ENCODE results near the gene JAZF1. TPM values are rescaled to one million over a fixed set of nuclear protein-coding genes. Genes with fewer than 3 reads are reported as not detected.
A peak's percentile ranks its signal among the peaks of the same experiment; 100 is the strongest.

The JAZF1 gene
- total RNA-seq, 1 donor from 2014 or later: 36.1 TPM

GRCh38 chr7:28083998-28084985 lies 96.3 kb downstream of the JAZF1 start:
- no peaks in the 10 kb centered on the region for H3K36me3 ChIP-seq
- no peak overlapping the region for H3K4me3 ChIP-seq
- H3K27ac ChIP-seq: peak overlapping the region; percentile 53
- TF ChIP-seq POLR2AphosphoS5 (IDR thresholded peaks at IDR 0.05; ENCODE audit: insufficient read depth in 1 of 2, low read depth in 1 of 2): no peak
- TF ChIP-seq POLR2A (IDR thresholded peaks at IDR 0.05): no peak
- TF ChIP-seq CTCF (IDR thresholded peaks at IDR 0.05): no peak
- H3K4me1 ChIP-seq: peaks cover 80% of the 10 kb centered on the region
- H3K27me3 ChIP-seq: no peaks in the 10 kb centered on the region
- intact Hi-C loops (cut with DNase I): no loop called here
- H3K9me3 ChIP-seq: no peaks in the 10 kb centered on the region
- peak in 1 of 2 donors; percentile 83 for DNase-seq (ENCODE audit: extremely low spot score in 2 of 2)

DNA sequence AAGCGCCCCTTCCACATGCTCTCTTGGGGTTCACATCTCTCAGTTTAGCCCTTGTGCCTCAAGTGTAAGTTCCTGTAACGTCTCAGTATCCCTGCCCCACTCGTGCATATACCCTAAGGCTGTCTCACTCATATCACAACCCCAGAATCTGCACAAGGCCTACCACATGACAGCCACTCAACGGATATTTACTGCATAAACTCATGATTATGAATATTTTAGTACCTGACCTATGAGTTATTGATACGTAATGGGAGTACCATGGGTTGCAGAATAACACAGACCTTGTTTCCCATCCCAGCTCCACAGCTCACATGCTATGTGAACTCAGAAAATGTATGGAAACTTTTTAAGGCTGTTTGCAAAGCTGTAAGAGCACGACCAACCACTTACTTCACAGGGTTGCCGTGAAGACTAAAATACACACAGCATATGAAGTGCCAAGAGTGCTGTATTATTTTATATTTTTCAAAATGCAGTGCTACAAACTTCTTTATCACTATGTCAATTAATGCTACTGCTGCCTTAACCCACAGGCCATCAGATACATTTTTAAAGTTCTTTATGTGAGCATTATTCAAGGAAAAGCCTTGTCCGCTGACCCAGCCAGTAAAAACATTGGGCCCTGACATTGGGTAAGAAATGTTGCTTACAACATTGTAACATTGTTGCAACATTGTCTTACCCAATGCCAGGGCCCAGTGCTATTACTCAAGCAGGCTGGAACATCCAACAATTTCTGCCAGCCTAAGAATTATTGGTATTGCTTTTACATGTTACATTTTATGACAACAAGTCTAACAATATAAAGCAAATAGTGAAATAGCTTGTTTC lies 97.2 kb downstream of the JAZF1 start:
- peak in 1 of 2 donors; percentile 82 for DNase-seq (ENCODE audit: extremely low spot score in 2 of 2)
- TF ChIP-seq CTCF (IDR thresholded peaks at IDR 0.05): no peak
- peak; percentile 47 to 63 for TF ChIP-seq POLR2AphosphoS5 (IDR thresholded peaks at IDR 0.05; ENCODE audit: insufficient read depth in 1 of 2, low read depth in 1 of 2)
- TF ChIP-seq POLR2A (IDR thresholded peaks at IDR 0.05): no peak
- Histone ChIP-seq H3K4me3 (no peak overlapping the region), H3K27ac (peak overlapping the region; percentile 53), H3K4me1 (peaks cover 71% of the 10 kb centered on the region), H3K27me3 (no peaks in the 10 kb centered on the region), H3K9me3 (no peaks in the 10 kb centered on the region), H3K36me3 (no peaks in the 10 kb centered on the region)
- intact Hi-C loops (cut with DNase I): no loop called here

GRCh38 chr7:28082071-28082470 lies 98.5 kb downstream of the JAZF1 start:
- no peaks in the 10 kb centered on the region for H3K36me3 ChIP-seq
- H3K4me3 ChIP-seq: no peak overlapping the region
- intact Hi-C loops (cut with DNase I): no loop called here
- peak overlapping the region; percentile 45 for H3K27ac ChIP-seq
- H3K9me3 ChIP-seq: no peaks in the 10 kb centered on the region
- TF ChIP-seq POLR2A (IDR thresholded peaks at IDR 0.05) (no peak), CTCF (IDR thresholded peaks at IDR 0.05) (no peak), POLR2AphosphoS5 (IDR thresholded peaks at IDR 0.05; ENCODE audit: insufficient read depth in 1 of 2, low read depth in 1 of 2) (no peak)
- DNase-seq (ENCODE audit: extremely low spot score in 2 of 2): no peak
- H3K27me3 ChIP-seq: no peaks in the 10 kb centered on the region
- peaks cover 72% of the 10 kb centered on the region for H3K4me1 ChIP-seq

- peak overlapping the region; percentile 2 for H3K27ac ChIP-seq
- intact Hi-C loops (cut with DNase I): no loop called here
- H3K4me3 ChIP-seq: no peak overlapping the region
- no peaks in the 10 kb centered on the region for H3K36me3 ChIP-seq
- TF ChIP-seq POLR2A (IDR thresholded peaks at IDR 0.05): no peak
- TF ChIP-seq CTCF (IDR thresholded peaks at IDR 0.05): no peak
- TF ChIP-seq POLR2AphosphoS5 (IDR thresholded peaks at IDR 0.05; ENCODE audit: insufficient read depth in 1 of 2, low read depth in 1 of 2): no peak
- no peak for DNase-seq (ENCODE audit: extremely low spot score in 2 of 2)
- peaks cover 64% of the 10 kb centered on the region for H3K4me1 ChIP-seq
- H3K9me3 ChIP-seq: no peaks in the 10 kb centered on the region
- no peaks in the 10 kb centered on the region for H3K27me3 ChIP-seq
Measured at GRCh38 chr7:28081016-28081415, 99.6 kb downstream of the JAZF1 start.
